COR-L47 (cell line): ENCODE data around the gene CDKN2B-AS1.
"Not testable (repeated sequence)": the region's sequence is repeated elsewhere in the genome, so short reads cannot be mapped to it uniquely, and the experiment has no call there.

Experiments
- DNase-seq: peaks from one replicate; lab custom pipeline; 2025; lab: John Stamatoyannopoulos, UW

Gene CDKN2B-AS1

DNA sequence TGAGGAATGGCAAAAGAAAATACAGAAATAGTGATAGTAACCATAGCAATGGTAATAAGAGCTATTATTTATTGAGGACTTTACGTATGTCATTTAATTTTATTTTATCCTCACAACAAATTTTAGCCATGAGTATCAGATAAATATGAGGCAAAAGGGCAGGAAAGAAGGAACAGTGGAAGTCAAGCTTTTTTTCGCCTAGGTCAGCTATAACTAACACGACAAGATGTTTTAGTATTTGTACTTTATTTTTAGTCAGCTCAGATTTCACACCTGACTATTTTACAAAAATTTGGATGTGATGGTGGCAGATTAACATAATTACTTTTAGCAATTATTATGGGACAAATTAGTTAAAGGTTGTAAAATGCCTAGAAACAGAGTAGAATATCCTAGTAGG, 49.3 kb downstream of the CDKN2B-AS1 start:
- DNase-seq, result no peak

DNA sequence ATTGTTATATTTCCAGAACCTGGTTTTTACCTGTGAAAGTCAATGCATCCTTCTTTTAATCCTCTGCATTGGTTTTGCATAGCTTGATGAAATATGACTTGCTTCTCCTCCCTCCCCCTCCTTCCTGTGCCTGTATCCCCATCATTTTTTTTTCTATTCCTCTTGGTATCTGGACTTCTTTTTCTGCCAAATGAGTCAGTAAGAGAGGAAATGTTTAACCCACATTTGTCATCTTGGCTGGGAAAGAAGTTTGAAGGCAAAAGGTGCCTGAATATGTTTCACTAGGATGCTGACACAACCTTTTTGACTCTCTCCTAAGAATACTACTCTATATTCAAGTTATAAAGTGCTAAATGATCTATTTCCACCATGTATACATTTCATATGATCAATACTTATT, 50.0 kb downstream of the CDKN2B-AS1 start:
- no peak for DNase-seq

DNA sequence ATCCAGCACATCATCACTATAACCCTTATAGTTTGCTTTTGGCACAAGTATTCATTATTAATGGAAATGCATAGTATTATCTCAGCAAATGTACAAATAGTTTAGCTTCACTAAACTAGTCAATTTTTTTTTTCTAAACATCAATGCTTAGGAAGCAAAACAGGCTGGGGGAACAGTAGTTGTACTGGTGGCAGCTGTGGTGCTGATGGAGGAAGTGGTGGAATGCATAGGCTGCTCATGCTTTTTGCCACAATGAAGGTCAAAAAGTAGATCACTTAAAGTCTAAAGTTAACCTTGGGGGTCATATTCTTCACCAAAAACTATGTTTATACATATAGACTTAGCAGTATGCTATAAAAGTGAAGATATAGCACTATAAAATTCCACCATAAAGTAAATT, 50.8 kb downstream of the CDKN2B-AS1 start:
- DNase-seq, result no peak

DNA sequence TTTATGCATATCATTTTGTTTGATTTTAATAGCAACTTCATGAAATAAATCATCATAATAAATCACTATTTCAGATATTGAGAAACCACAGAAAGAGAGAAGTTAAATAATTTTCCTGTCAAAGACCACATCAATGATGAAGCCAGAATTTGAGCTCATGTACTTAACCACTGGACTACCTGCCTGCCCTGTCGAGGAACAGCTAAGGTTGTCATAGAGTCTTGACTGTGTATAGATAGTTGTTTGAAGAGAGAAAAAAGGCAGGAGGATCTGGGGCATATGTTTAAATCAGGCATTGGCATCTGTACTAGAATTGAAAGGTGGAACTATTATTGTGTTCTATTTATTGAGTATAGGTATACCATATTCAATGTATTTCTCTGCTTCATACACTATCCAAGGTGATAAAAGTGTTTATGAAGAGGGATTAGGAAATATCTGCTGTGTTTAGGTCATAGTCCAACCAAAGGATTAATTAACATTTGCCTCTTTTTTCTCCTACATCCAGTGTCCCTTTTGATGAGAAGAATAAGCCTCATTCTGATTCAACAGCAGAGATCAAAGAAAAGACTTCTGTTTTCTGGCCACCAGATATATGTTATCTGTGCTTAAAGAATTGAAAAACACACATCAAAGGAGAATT, 51.8 kb downstream of the CDKN2B-AS1 start:
- DNase-seq, result no peak

DNA sequence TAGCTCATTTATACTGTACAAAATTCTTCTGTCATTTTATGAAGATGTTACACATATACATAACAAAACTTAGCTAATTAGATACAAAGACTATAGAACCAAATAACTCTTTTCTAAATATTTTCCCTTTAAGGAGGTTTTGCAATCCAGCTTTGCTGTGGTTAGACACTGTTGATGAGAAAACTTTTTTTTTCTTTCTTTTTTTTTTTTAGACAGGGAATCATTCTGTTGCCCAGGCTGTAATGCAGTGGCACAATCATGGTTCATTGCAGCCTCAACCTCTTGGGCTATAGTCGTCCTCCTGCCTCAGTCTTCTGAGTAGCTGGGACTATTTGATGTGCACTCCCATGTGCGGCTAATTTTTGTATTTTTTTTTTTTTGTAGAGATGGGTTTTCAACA, 53.0 kb downstream of the CDKN2B-AS1 start:
- DNase-seq, result no peak

- no peak for DNase-seq
Measured at GRCh38 chr9:22049411-22049810, 54.8 kb downstream of the CDKN2B-AS1 start.

- no peak for DNase-seq
Measured at GRCh38 chr9:22050924-22051323, 56.3 kb downstream of the CDKN2B-AS1 start.

DNA sequence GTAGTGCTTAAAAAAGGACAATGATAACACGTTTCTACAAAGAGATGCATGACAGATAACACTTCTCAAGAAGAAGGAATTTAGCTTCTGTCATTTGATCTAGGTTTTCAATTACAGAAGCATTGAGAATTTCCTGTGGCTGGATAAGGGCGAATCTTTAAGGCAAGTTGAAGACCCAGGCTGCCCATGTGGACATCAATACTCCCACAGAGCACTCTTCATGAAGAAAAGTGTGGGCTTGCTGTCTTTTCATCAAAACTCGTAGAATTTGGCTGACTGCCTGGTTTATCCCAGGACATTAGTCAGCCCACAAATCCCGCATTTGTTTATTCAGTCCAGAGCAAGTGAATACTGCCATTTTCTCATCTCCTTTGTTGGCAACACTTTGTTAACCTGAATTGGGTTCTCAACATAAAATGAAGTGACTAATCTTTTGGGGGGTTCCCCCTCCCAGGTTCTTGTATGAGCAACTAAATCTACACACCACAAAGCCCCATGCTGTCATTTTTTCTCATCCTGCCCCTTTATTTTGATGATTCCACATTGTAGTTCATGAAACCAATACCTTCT, 57.9 kb downstream of the CDKN2B-AS1 start:
- no peak for DNase-seq

DNA sequence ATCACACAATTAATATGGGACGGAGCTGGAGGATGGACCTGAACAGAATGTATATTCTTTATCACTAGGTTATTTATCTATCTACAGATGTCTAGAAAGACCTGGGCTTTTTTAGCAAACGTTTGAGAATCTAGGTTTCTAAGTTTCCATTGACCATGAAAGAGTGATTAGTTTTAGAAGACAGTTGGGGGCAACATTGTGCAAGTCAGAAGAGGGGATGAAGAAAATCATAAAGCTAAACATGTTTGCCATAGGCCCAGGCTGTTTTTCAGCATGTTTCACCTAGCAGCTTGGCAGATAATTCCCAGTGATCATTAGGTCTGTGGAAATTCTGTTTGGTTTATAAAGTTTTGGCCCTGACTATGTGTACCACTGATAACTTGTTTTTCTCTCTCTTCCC, 58.6 kb downstream of the CDKN2B-AS1 start:
- no peak for DNase-seq

DNA sequence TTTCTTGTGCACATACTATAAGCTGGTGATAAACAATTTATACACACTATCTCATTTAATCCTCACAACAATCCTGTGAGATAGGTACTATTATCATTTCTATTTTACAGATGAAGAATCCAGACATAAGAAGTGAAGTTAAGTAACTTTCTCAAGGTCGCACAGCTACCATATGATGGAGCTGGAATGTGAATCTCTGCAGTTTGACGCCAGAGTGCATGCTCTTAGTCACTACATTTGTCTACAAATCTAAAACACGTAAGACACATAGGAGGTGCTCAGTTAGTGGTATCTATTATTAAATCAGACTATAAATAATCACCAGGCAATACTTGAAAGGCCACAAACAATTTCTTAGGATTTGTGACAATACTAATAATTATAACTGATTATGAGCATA, 59.5 kb downstream of the CDKN2B-AS1 start:
- no peak for DNase-seq

GRCh38 chr9:22054529-22054928, 59.9 kb downstream of the CDKN2B-AS1 start:
- no peak for DNase-seq

DNA sequence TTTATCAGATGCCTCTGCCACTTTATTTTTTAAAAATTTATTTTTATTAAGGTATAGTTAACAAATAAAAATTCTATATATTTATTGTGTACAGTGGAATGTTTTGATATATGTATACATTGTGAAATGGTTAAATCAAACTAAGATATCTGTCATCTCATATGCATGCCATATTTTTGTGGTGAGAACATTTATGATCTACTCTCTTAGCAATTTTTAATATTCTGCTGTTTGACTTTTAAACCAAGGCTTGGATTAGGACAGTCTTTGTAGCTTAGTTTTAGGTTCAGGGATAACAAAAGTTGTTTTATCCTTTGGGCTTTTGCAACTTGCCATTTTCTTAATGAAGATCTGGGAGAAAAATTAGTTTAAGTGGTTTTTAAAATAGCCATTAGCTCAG, 60.5 kb downstream of the CDKN2B-AS1 start:
- no peak for DNase-seq

GRCh38 chr9:22056402-22056801, 61.8 kb downstream of the CDKN2B-AS1 start:
- no peak for DNase-seq

DNA sequence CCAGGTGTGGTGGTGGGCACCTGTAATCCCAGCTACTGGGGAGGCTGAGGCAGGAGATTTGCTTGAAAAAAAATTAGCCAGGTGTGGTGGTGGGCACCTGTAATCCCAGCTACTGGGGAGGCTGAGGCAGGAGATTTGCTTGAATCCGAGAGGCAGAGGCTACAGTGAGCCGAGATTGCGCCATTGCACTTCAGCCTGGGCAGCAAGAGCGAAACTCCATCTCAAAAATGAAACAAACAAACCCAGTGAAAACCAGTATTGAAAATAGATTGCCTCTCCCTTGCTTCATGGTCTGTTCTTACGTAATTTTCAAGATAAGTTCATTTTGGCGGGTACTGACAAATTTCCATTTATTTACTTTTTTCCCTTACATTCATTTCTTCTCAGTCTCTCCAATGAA, 63.4 kb downstream of the CDKN2B-AS1 start:
- DNase-seq, result not testable (repeated sequence)

DNA sequence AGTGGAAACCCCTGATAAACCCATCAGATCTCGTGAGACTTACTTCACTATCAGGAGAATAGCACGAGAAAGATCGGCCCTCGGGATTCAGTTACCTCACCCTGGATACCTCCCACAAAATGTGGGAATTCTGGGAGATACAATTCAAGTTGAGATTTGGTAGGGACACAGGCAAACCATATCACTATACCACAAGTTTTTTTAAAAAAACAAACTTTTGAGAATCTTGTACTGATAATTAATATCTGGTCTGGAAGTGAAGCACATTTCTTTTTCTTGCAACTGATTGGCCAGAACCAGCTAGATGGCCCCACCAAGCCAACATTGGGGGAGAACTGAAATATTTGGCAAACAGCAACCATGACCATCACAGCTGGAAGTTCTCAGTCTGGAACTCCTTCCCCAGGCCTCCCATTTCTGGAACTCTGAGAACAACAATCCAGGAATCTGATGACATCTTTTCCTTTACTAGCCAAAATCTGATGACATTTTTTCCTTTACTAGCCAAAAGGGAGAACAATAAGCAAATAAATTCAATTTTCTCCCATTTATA, 66.3 kb downstream of the CDKN2B-AS1 start:
- DNase-seq, result no peak

DNA sequence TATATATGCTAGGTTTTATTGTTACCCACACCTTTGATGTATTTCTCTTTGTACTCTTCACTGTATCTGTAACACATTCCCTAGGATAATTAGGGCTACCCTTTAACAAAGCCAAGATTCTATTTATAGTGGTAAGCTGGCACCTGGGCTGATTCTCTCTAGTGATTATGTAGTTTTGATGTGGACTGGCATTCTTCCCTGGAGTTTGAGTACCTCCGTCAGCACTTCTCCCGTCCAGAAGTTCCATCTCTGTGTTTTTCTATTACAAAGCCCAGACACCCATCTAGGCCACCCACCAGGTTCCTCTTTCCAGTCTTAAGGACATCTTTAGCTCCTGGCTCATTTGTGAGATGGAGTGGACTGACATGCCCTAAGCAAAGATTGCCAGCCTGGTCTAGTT, 70.4 kb downstream of the CDKN2B-AS1 start:
- DNase-seq, result no peak

DNA sequence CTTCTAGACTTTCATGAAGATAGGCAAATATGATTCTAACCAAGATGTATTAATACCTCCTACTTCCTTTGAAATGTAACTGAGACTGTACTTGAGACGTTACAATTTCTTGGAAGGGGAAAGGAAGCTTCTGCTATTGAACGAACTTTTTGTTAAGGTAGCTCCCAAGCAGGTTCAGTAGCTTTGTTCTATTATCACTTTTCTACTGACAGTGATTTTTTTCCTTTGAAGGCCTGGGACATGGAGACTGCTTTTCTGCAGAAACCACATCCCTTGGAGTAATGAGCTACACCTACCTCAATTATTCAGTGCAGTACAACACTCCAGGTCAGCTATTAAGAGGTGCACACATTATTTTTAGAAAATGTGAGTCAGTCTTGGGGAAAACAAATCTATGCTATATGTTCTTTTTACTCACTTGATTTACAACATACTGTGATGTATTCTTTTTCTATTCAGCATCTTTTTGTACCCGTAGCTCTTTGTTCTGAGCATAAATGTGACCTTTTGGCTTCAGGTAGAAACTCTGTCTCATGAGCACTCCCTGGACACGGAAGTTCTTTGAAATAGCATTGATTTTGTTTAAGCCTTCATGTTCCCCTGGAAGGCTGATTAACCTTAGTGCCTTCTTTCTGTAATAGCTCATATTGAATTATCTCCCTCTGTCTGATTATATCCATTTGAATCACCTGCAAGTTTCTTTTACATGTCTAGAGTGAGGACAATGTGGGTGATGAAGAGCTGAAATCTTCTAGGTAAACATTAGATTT, 71.0 kb downstream of the CDKN2B-AS1 start:
- no peak for DNase-seq

DNA sequence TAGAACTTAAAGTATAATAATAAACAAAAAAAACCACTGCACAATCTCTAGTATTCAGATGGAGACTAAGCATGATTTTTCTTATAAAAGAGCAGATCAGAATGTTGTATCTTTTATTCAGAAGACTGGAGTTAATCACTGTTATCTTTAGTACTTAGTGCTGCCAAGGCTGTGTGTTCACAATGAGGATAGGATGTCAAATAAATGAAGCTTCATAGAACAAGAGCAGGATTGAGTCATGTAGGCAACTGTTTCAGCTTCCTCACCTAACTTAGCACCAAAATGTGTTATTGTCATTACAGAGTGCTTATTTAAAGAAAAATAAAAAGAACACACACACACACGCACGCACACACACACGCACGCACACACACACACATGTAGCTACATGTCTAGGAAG, 72.6 kb downstream of the CDKN2B-AS1 start:
- no peak for DNase-seq

DNA sequence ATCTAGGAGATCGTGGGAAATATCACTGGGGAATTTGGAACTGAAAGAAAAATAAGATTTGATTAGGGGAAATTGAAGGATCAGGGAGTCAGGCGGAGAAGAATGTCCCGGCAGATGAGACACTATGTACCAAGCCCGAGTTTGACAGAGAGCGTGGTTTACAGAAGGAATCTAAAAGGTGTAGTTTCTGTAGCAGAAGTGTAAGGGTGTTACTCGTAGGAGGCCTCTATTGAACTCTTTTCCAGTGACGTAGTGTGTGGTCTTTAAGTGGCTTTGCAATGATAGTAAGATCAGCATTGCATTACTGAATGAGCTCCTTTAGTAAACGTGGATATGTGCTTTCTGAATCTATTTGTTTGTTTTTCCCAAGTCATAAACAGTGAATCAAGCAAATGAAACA, 73.8 kb downstream of the CDKN2B-AS1 start:
- DNase-seq, result no peak

- no peak for DNase-seq
Measured at GRCh38 chr9:22073349-22073748, 78.8 kb downstream of the CDKN2B-AS1 start.

- no peak for DNase-seq
Measured at GRCh38 chr9:22078081-22078480, 83.5 kb downstream of the CDKN2B-AS1 start.

DNA sequence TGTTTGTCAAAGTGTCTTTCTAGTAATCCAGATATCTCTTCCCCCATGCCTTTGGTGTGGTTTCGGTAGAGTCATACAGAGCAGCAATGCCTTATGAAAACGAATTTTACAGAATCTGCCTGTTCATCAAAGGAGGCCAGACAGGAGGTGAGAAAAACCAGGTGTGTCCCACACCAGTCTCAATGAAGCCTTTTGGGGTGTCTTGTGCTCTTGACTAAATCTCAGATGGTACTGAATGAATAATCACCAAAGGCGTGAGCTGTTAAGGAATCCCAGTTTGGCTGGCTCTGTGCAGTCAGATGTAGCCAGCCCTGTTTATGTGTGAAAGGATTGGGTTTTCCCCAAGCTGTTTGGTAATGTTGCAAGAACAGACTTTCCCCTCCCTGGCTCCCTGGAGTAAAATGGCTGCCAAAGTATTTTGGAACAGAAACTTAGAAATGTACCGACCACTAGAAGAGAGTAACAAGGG, 85.3 kb downstream of the CDKN2B-AS1 start:
- no peak for DNase-seq
